GM23248 (cell line): ENCODE results near the gene ATP1A2. TPM values are rescaled to one million over a fixed set of nuclear protein-coding genes. Genes with fewer than 3 reads are reported as not detected.

Source experiments
- DNase-seq: peaks from one replicate; pipeline ENCODE4 v3.0.0-alpha.2; 2015
- H2AFZ ChIP-seq: fragments of 200-600 bp; sonication (generic); 2 replicates; pipeline ENCODE4 v1.6.1; 2016; ENCODE audit warnings: antibody characterized with exemption
- H3F3A ChIP-seq: fragments of 200-600 bp; sonication (generic); 2 replicates; pipeline ENCODE4 v1.6.1; 2016; ENCODE audit warnings: mild to moderate bottlenecking, antibody characterized with exemption, mixed run types; ENCODE audit not compliant: insufficient read depth
- H3K27ac ChIP-seq: fragments of 200-600 bp; sonication (generic); 2 replicates; pipeline ENCODE4 v1.5.1; 2016; ENCODE audit warnings: mild to moderate bottlenecking
- H3K27me3 ChIP-seq: fragments of 200-600 bp; sonication (generic); replicated peaks from 2 replicates; pipeline ENCODE4 v1.6.1; 2016; ENCODE audit warnings: mild to moderate bottlenecking; ENCODE audit not compliant: insufficient read depth
- H3K36me3 ChIP-seq: fragments of 200-600 bp; sonication (generic); 2 replicates; pipeline ENCODE4 v1.6.1; 2016; ENCODE audit warnings: low read depth, mild to moderate bottlenecking
- H3K4me1 ChIP-seq: fragments of 200-600 bp; sonication (generic); 2 replicates; pipeline ENCODE4 v1.6.1; 2016; ENCODE audit warnings: mild to moderate bottlenecking; ENCODE audit not compliant: insufficient read depth
- H3K4me2 ChIP-seq: fragments of 200-600 bp; sonication (generic); one replicate; pipeline ENCODE4 v1.6.1; 2016; ENCODE audit warnings: mild to moderate bottlenecking; ENCODE audit not compliant: unreplicated experiment
- H3K4me3 ChIP-seq: fragments of 200-600 bp; sonication (generic); 2 replicates; pipeline ENCODE4 v1.5.1; 2016; ENCODE audit warnings: mild to moderate bottlenecking
- H3K79me2 ChIP-seq: fragments of 200-600 bp; sonication (generic); 2 replicates; pipeline ENCODE4 v1.6.1; 2016; ENCODE audit warnings: mild to moderate bottlenecking; ENCODE audit not compliant: insufficient read depth
- H3K9ac ChIP-seq: fragments of 200-600 bp; sonication (generic); 2 replicates; pipeline ENCODE4 v1.6.1; 2016; ENCODE audit warnings: mild to moderate bottlenecking
- H3K9me2 ChIP-seq: fragments of 200-600 bp; sonication (generic); 2 replicates; pipeline ENCODE4 v1.6.1; 2016; ENCODE audit warnings: mixed run types, mild to moderate bottlenecking, moderate library complexity; ENCODE audit not compliant: insufficient read depth
- H3K9me3 ChIP-seq: fragments of 200-600 bp; sonication (generic); one replicate; pipeline ENCODE4 v1.6.1; 2017; ENCODE audit warnings: low read depth
- H4K20me1 ChIP-seq: fragments of 200-600 bp; sonication (generic); 2 replicates; pipeline ENCODE4 v1.6.0; 2016; ENCODE audit not compliant: insufficient read depth
- EZH2 ChIP-seq: fragments of 200-600 bp; sonication (generic); IDR thresholded peaks from 2 replicates; pipeline ENCODE4 v1.6.1; 2018; ENCODE audit warnings: antibody characterized with exemption, mild to moderate bottlenecking; ENCODE audit not compliant: insufficient read depth, poor library complexity, severe bottlenecking
- EZH2phosphoT487 ChIP-seq: fragments of 200-600 bp; sonication (generic); IDR thresholded peaks from 2 replicates; pipeline ENCODE4 v1.6.1; 2018; ENCODE audit warnings: antibody characterized with exemption, moderate library complexity, mild to moderate bottlenecking, low read depth; ENCODE audit not compliant: insufficient read depth
- WGBS, 2 experiments: methylation state at CpG; one replicate each; pipeline ENCODE4 v1.1.6; 2015 to 2017; ENCODE audit warnings: low lambda C conversion rate in 2 of 2, low coverage in 1 of 2; ENCODE audit errors: missing lambda C conversion rate in 2 of 2; 5-methylcytosine and 5-hydroxymethylcytosine counted together
- in situ Hi-C: fragments of 300-500 bp; cut with MboI; formaldehyde crosslinking; loops from 2 replicates; pipeline ENCODE4 v1.15.0; 2020
- polyA plus RNA-seq: library from polyadenylated mRNA; unstranded; fragments of >200 nt; fragmentation: Nextera tagmentation; extraction: Ambion mirVana; gene quantifications from 2 replicates; pipeline ENCODE4 v1.2.1, GENCODE V29; 2016
- total RNA-seq: library from RNA; depleted of rRNA; stranded (reverse); fragments of >200 nt; shearing (Covaris generic); gene quantifications from 2 replicates; pipeline ENCODE4 v1.2.3, GENCODE V29; 2014

Gene ATP1A2
- total and polyA plus RNA-seq, 2 experiments from 2014 or later = 0.11 to 0.14 TPM

GRCh38 chr1:160101037-160101716, 14.4 kb upstream of the ATP1A2 start:
- Histone ChIP-seq H3K9ac (peak overlapping the region; percentile 63), H3K27ac (no peak overlapping the region), H3K36me3 (no peaks in the 10 kb centered on the region), H3K4me3 (peak overlapping the region; percentile 41), H3K4me1 (peaks cover 28% of the 10 kb centered on the region; the same call in 1 of the 2 replicates), H3K27me3 (no peaks in the 10 kb centered on the region), H4K20me1 (no peaks in the 10 kb centered on the region), H3K4me2 (peak overlapping the region; percentile 55), H3F3A (peaks cover 23% of the 10 kb centered on the region; the same call in 1 of the 2 replicates), H2AFZ (peak overlapping the region; percentile 81), H3K9me3 (no peaks in the 10 kb centered on the region), H3K79me2 (no peaks in the 10 kb centered on the region), H3K9me2 (no peaks in the 10 kb centered on the region)
- DNase-seq = peak; percentile 87
- in situ Hi-C loops = no loop called here
- 17 to 20% methylated on average over 12 to 13 of the region's 13 CpGs for WGBS, 2 experiments
- TF ChIP-seq EZH2phosphoT487 (no peak), EZH2 (no peak)

- H3K4me3 ChIP-seq = no peak overlapping the region
- no peaks in the 10 kb centered on the region for H3K9me3 ChIP-seq
- H3K4me2 ChIP-seq = no peak overlapping the region
- in situ Hi-C loops = no loop called here
- no peak overlapping the region for H3K27ac ChIP-seq
- 85 to 86% methylated on average over 9 of the region's 9 CpGs for WGBS, 2 experiments
- H3K4me1 ChIP-seq = peaks cover 22% of the 10 kb centered on the region; the same call in 1 of the 2 replicates
- H3K36me3 ChIP-seq = no peaks in the 10 kb centered on the region
- peak; percentile 19 for DNase-seq
- H4K20me1 ChIP-seq = no peaks in the 10 kb centered on the region
- no peaks in the 10 kb centered on the region for H3K79me2 ChIP-seq
- TF ChIP-seq EZH2phosphoT487 (no peak), EZH2 (no peak)
- H3K27me3 ChIP-seq = no peaks in the 10 kb centered on the region
- no peaks in the 10 kb centered on the region for H3K9me2 ChIP-seq
- peak overlapping the region; percentile 81 for H2AFZ ChIP-seq
- H3K9ac ChIP-seq = peak overlapping the region; percentile 63; the same call in 1 of the 2 replicates
- peaks cover 23% of the 10 kb centered on the region; the same call in 1 of the 2 replicates for H3F3A ChIP-seq
Observed at GRCh38 chr1:160101717-160102522, 13.6 kb upstream of the ATP1A2 start.

GRCh38 chr1:160103658-160104408, 11.7 kb upstream of the ATP1A2 start:
- H3K4me3 ChIP-seq = no peak overlapping the region
- 0 out of 2 replicates have a peak, but pooled peaks cover 11% of the 10 kb centered on the region for H3K4me1 ChIP-seq
- H3K79me2 ChIP-seq = no peaks in the 10 kb centered on the region
- WGBS, 2 experiments = 80 to 81% methylated on average over 6 of the region's 6 CpGs
- H3K36me3 ChIP-seq = no peaks in the 10 kb centered on the region
- no peak for DNase-seq
- in situ Hi-C loops = no loop called here
- no peak overlapping the region for H3K4me2 ChIP-seq
- no peak overlapping the region for H2AFZ ChIP-seq
- H3F3A ChIP-seq = peaks cover 19% of the 10 kb centered on the region; the same call in 1 of the 2 replicates
- TF ChIP-seq EZH2 (no peak), EZH2phosphoT487 (no peak)
- no peak overlapping the region for H3K9ac ChIP-seq
- no peak overlapping the region for H3K27ac ChIP-seq
- no peaks in the 10 kb centered on the region for H4K20me1 ChIP-seq
- H3K9me2 ChIP-seq = no peaks in the 10 kb centered on the region
- no peaks in the 10 kb centered on the region for H3K27me3 ChIP-seq
- H3K9me3 ChIP-seq = no peaks in the 10 kb centered on the region

GRCh38 chr1:160104486-160104885, 11.1 kb upstream of the ATP1A2 start:
- no peaks in the 10 kb centered on the region for H4K20me1 ChIP-seq
- no peak overlapping the region for H3K9ac ChIP-seq
- H3F3A ChIP-seq = peaks cover 13% of the 10 kb centered on the region; the same call in 1 of the 2 replicates
- H3K79me2 ChIP-seq = no peaks in the 10 kb centered on the region
- 93 to 99% methylated on average over 3 of the region's 3 CpGs for WGBS, 2 experiments
- 0 out of 2 replicates have a peak, but pooled peaks cover 7% of the 10 kb centered on the region for H3K4me1 ChIP-seq
- no peaks in the 10 kb centered on the region for H3K9me3 ChIP-seq
- H3K36me3 ChIP-seq = no peaks in the 10 kb centered on the region
- no peak overlapping the region for H2AFZ ChIP-seq
- no peak for DNase-seq
- H3K27me3 ChIP-seq = no peaks in the 10 kb centered on the region
- in situ Hi-C loops = no loop called here
- no peaks in the 10 kb centered on the region for H3K9me2 ChIP-seq
- TF ChIP-seq EZH2 (no peak), EZH2phosphoT487 (no peak)
- H3K4me3 ChIP-seq = no peak overlapping the region
- H3K4me2 ChIP-seq = no peak overlapping the region
- no peak overlapping the region for H3K27ac ChIP-seq
